Endothelial cell of umbilical vein (primary cell): Measurements from ENCODE around the gene CYP2S1. TPM values are rescaled to one million over a fixed set of nuclear protein-coding genes. Genes with fewer than 3 reads are reported as not detected.

Experiments
- BruUV-seq: library from RNA; stranded (reverse); fragments of 400-500 nt; replicated peaks from 2 replicates; lab custom pipeline; 2021; lab: Mats Ljungman, UMichigan
- CTCF ChIA-PET: fragments of 300-600, 350-600 bp; sonication (Branson Sonifier 250); formaldehyde crosslinking; loops from one replicate; lab custom pipeline; 2021; ENCODE audit warnings: antibody characterized with exemption, inconsistent platforms; lab: Charles Lee
- POLR2A ChIA-PET: fragments of 300-600, 350-600 bp; sonication (Branson Sonifier 250); formaldehyde crosslinking; loops from one replicate; lab custom pipeline; 2021; ENCODE audit warnings: antibody characterized with exemption, inconsistent platforms; lab: Charles Lee
- DNase-seq: peaks from one replicate; pipeline ENCODE4 v3.0.0-alpha.2; 2011; ENCODE audit warnings: low read depth, low spot score
- FAIRE-seq: peaks from 2 replicates; lab custom pipeline; 2011; peaks lifted over from hg19 to GRCh38; lab: Jason Lieb, UNC
- H2AFZ ChIP-seq: 2 replicates; pipeline ENCODE4 v1.6.0; 2012; ENCODE audit warnings: low read depth, low read length, control low read depth, inconsistent platforms
- H3K27ac ChIP-seq: 2 replicates; pipeline ENCODE4 v1.5.1; 2011; ENCODE audit warnings: low read depth, mild to moderate bottlenecking, control low read depth, low read length, moderate library complexity; ENCODE audit not compliant: insufficient read depth
- H3K27me3 ChIP-seq, 2 experiments: 2 replicates each; pipeline versions ENCODE4 v1.6.0 to v1.6.1; 2011; ENCODE audit warnings: low read length in 2 of 2, mixed read lengths in 1 of 2; ENCODE audit not compliant: control insufficient read depth in 2 of 2, insufficient read depth in 2 of 2
- H3K36me3 ChIP-seq, 2 experiments: 2 replicates in 1 of 2; 3 replicates in 1 of 2; pipeline ENCODE4 v1.5.1; 2011; ENCODE audit warnings: low read length in 2 of 2, mild to moderate bottlenecking in 1 of 2, moderate library complexity in 1 of 2; ENCODE audit not compliant: control insufficient read depth in 2 of 2, insufficient read depth in 2 of 2; ENCODE audit errors: extremely low read depth in 1 of 2
- H3K4me1 ChIP-seq: 3 replicates; pipeline ENCODE4 v1.5.1; 2011; ENCODE audit warnings: mild to moderate bottlenecking, low read length; ENCODE audit not compliant: control insufficient read depth, insufficient read depth; ENCODE audit errors: extremely low read depth
- H3K4me2 ChIP-seq: 2 replicates; pipeline ENCODE4 v1.6.1; 2011; ENCODE audit warnings: low read length, control low read depth, mixed read lengths; ENCODE audit not compliant: insufficient read depth
- H3K4me3 ChIP-seq, 3 experiments: fragments of 200-600 bp in 1 of 3; sonication (generic), shearing (Covaris generic) in 1 of 3; replicated peaks in 1 of 3; 2 replicates each; pipeline ENCODE4 v1.5.1; 2011 to 2016; ENCODE audit warnings: control low read depth in 3 of 3, low read length in 3 of 3, mild to moderate bottlenecking in 2 of 3, inconsistent platforms in 1 of 3, low read depth in 1 of 3, moderate library complexity in 1 of 3; ENCODE audit not compliant: insufficient read depth in 1 of 3
- H3K79me2 ChIP-seq: 2 replicates; pipeline ENCODE4 v1.6.0; 2012; ENCODE audit warnings: low read length, inconsistent platforms; ENCODE audit not compliant: control insufficient read depth, insufficient read depth
- H3K9ac ChIP-seq: replicated peaks from 2 replicates; pipeline ENCODE3; 2011; ENCODE audit warnings: low read length, control low read depth; ENCODE audit not compliant: insufficient read depth; ENCODE audit errors: extremely low read depth
- H3K9me1 ChIP-seq: replicated peaks from 3 replicates; pipeline ENCODE4 v1.6.0; 2011; ENCODE audit warnings: mild to moderate bottlenecking, low read length; ENCODE audit not compliant: control insufficient read depth, insufficient read depth; ENCODE audit errors: extremely low read depth
- H3K9me3 ChIP-seq: replicated peaks from 2 replicates; pipeline ENCODE4 v1.5.1; 2012; ENCODE audit warnings: low read length, inconsistent platforms; ENCODE audit not compliant: control insufficient read depth, insufficient read depth
- H4K20me1 ChIP-seq: replicated peaks from 2 replicates; pipeline ENCODE3; 2011; ENCODE audit warnings: mild to moderate bottlenecking, low read length; ENCODE audit not compliant: control insufficient read depth, insufficient read depth; ENCODE audit errors: extremely low read depth
- CTCF ChIP-seq, 2 donors: IDR thresholded peaks; 1 replicate in 1 of 2; 2 replicates in 1 of 2; pipeline ENCODE4 v1.5.1; 2011; ENCODE audit warnings: low read length in 2 of 2, mild to moderate bottlenecking in 2 of 2, moderate library complexity in 2 of 2, control low read depth in 1 of 2, inconsistent platforms in 1 of 2, low read depth in 1 of 2; ENCODE audit not compliant: insufficient read depth in 1 of 2; ENCODE audit errors: extremely low read depth in 1 of 2
- EZH2 ChIP-seq: IDR thresholded peaks from 2 replicates; pipeline ENCODE4 v1.6.1; 2012; ENCODE audit warnings: borderline replicate concordance, low read depth, mild to moderate bottlenecking, moderate library complexity, low read length, inconsistent platforms; ENCODE audit not compliant: severe bottlenecking
- FOS ChIP-seq: IDR thresholded peaks from 2 replicates; pipeline ENCODE4 v1.6.1; 2011; ENCODE audit warnings: mild to moderate bottlenecking, low read length, moderate library complexity, borderline replicate concordance; ENCODE audit not compliant: insufficient read depth
- GATA2 ChIP-seq: IDR thresholded peaks from 2 replicates; pipeline ENCODE4 v1.7.0; 2011; ENCODE audit warnings: low read depth, mild to moderate bottlenecking, moderate library complexity, mixed read lengths, low read length; ENCODE audit not compliant: insufficient read length, insufficient read depth
- JUN ChIP-seq: IDR thresholded peaks from 2 replicates; pipeline ENCODE4 v1.6.1; 2011; ENCODE audit warnings: borderline replicate concordance, low read depth; ENCODE audit not compliant: insufficient read length, insufficient read depth
- MAX ChIP-seq: IDR thresholded peaks from 2 replicates; pipeline ENCODE4 v1.6.1; 2011; ENCODE audit not compliant: insufficient read depth, insufficient read length
- MYC ChIP-seq: IDR thresholded peaks from one replicate; pipeline ENCODE4 v1.6.1; 2011; ENCODE audit warnings: mild to moderate bottlenecking, low read depth, low read length
- POLR2A ChIP-seq: IDR thresholded peaks from 2 replicates; pipeline ENCODE4 v1.6.1; 2012; ENCODE audit warnings: low read depth, mild to moderate bottlenecking, control low read depth, low read length
- POLR2AphosphoS5 ChIP-seq: IDR thresholded peaks from 2 replicates; pipeline ENCODE4 v1.6.1; 2012; ENCODE audit warnings: low read depth, mild to moderate bottlenecking, control low read depth, low read length, moderate library complexity; ENCODE audit not compliant: insufficient read depth
- dilution Hi-C: fragments of 300-500 bp; cut with MboI; formaldehyde crosslinking; loops from one replicate; pipeline ENCODE4 v1.15.0; 2019; ENCODE audit warnings: low sequenced_read_pairs; ENCODE audit not compliant: extremely low pct_ligation_motif_present
- intact Hi-C: fragments of 100-400 bp; cut with micrococcal nuclease; formaldehyde crosslinking; loops from one replicate; pipeline ENCODE4 v1.10.0; 2022
- polyA plus RNA-seq, 4 experiments: library from polyadenylated mRNA; depleted of rRNA in 3 of 4; stranded (reverse) in 3 of 4; unstranded in 1 of 4; fragments of >200 nt; gene quantifications; 2 replicates each; pipeline versions ENCODE4 v1.2.1 to v1.2.3, GENCODE V29; 2011 to 2012; ENCODE audit warnings: missing spikeins in 1 of 4
- total RNA-seq: library from RNA; stranded (reverse); gene quantifications from 2 replicates; pipeline ENCODE4 v1.2.3, GENCODE V29; 2021

CYP2S1 gene
- total and polyA plus RNA-seq, 2 donors (not counting 3 experiments of a cell fraction or from before 2014, with no cell fraction given), result 0.98 to 4.5 TPM

GRCh38 chr19:41206926-41207750 is 14.1 kb downstream of the CYP2S1 start:
- H3K9ac ChIP-seq, result no peak overlapping the region
- H3K27me3 ChIP-seq, result no peaks in the 10 kb centered on the region
- no peak overlapping the region for H3K4me3 ChIP-seq
- H2AFZ ChIP-seq, result no peak overlapping the region
- intact Hi-C loops, result no loop called here
- no peaks in the 10 kb centered on the region for H3K79me2 ChIP-seq
- POLR2A ChIA-PET, result no interaction called here
- H3K36me3 ChIP-seq, result no peaks in the 10 kb centered on the region
- no peaks in the 10 kb centered on the region for H3K4me1 ChIP-seq
- H4K20me1 ChIP-seq, result no peaks in the 10 kb centered on the region
- FAIRE-seq, result no peak
- no peak overlapping the region for H3K4me2 ChIP-seq
- H3K9me3 ChIP-seq, result no peaks in the 10 kb centered on the region
- no peaks in the 10 kb centered on the region for H3K9me1 ChIP-seq
- CTCF ChIA-PET, result interaction anchor here (1.5 to 9.1 kb wide), 3 partner anchors 54 to 102 kb away, joined by 3 to 244 read pairs (median 7); partner anchors contain the start of gene HNRNPUL1
- H3K27ac ChIP-seq, result no peak overlapping the region
- TF ChIP-seq POLR2AphosphoS5, result no peak
- no peak for TF ChIP-seq JUN
- TF ChIP-seq POLR2A, result no peak
- TF ChIP-seq MYC, result no peak
- TF ChIP-seq GATA2, result no peak
- TF ChIP-seq EZH2, result no peak
- no peak for TF ChIP-seq MAX
- TF ChIP-seq FOS, result no peak
- TF ChIP-seq CTCF (IDR thresholded peaks at IDR 0.05; ENCODE audit: extremely low read depth in 1 of 2, insufficient read depth in 1 of 2, low read depth in 1 of 2, low read length in 2 of 2), result no peak
- DNase-seq, result no peak
- BruUV-seq, result no TSS peak
- dilution Hi-C loops, result no loop called here
